ENCODE measurements around the gene CCR1.

- TF ChIP-seq ZNF510 (tag by site-specific recombination; IDR thresholded peaks at IDR 0.05; ENCODE audit: insufficient replicate concordance) (no peak), ZNF639 (tag by site-specific recombination; IDR thresholded peaks at IDR 0.05) (no peak), ZNF140 (tag by site-specific recombination; IDR thresholded peaks at IDR 0.05) (no peak), ZNF174 (tag by site-specific recombination; IDR thresholded peaks at IDR 0.05) (no peak), PBX3 (CRISPR knock-in tag; IDR thresholded peaks at IDR 0.05) (no peak), ZNF544 (tag by site-specific recombination; IDR thresholded peaks at IDR 0.05) (no peak), CTCF (tag by site-specific recombination; IDR thresholded peaks at IDR 0.05) (no peak), REST (tag by site-specific recombination; IDR thresholded peaks at IDR 0.05) (no peak), ZNF274 (IDR thresholded peaks at IDR 0.05; ENCODE audit: low read length) (no peak), ZNF274 (tag by site-specific recombination; IDR thresholded peaks at IDR 0.05; ENCODE audit: borderline replicate concordance) (no peak), ZNF548 (tag by site-specific recombination; IDR thresholded peaks at IDR 0.05) (no peak), ZNF530 (tag by site-specific recombination; IDR thresholded peaks at IDR 0.05; ENCODE audit: low read depth) (no peak)
Measured at GRCh38 chr3:46214751-46215352, 6.7 kb upstream of the CCR1 start.
